ENCODE data around the gene MPEG1. TPM values are rescaled to one million over a fixed set of nuclear protein-coding genes. Genes with fewer than 3 reads are reported as not detected.

Gene MPEG1
- total RNA-seq, 1 donor = 84.1 TPM

DNA sequence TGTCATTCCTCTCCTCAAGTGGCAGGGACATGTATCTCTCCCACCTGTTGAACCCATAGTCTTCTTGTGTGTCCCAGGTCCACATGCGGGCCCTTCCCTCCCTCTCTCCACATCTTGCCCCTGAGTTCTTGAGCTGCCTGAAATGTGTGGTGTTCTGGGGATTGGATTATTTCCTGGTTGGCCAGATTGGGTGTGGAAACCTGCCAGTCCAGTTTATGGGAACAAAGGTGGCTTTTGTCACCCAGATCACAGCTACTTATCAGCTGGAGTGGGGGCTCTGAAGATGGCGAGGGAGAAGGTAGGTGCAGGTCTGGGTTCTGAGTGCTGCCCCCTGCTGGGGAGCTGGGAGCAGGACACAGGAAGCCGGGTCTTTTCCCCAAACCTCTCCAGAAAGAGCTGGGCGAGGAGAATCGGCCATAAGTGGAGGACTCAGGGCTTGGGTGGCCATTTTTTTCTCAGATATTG is 26.6 kb downstream of the MPEG1 start:
- Histone ChIP-seq H3K4me1 (ENCODE audit: insufficient read depth, low read length) (no peaks in the 10 kb centered on the region), H3K4me3 (ENCODE audit: low read length) (no peak overlapping the region), H3K27me3 (ENCODE audit: insufficient read depth, low read length) (no peaks in the 10 kb centered on the region), H3K9me3 (ENCODE audit: low read depth, low read length) (no peaks in the 10 kb centered on the region)

DNA sequence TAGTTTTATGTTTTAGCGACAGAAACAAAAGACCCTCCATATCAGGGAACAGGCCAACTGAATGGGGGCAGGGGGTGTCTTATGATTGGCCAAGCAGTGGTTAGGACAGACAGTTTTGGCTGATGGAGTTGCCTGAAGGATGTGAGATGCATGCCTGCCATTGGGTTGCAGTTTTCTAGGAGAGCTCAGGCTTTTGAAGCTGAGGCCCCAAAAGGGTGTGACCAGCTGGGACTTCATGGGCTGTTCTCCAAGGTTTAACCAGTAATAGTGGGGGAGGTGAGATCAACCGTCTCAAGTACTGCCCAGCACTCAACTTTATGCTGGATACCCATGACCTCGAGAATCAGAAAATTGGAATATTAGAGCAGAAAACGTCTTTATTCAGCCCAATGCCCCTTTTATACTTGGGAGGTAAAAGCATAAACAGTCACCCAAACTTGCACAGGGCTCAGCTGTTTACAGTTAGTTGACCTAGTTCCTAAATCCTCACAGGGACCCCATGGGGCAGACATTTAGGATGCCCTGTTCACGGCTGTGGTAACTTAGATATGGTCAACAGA is 27.3 kb downstream of the MPEG1 start:
- Histone ChIP-seq H3K9me3 (ENCODE audit: low read depth, low read length) (no peaks in the 10 kb centered on the region), H3K4me1 (ENCODE audit: insufficient read depth, low read length) (no peaks in the 10 kb centered on the region), H3K4me3 (ENCODE audit: low read length) (no peak overlapping the region), H3K27me3 (ENCODE audit: insufficient read depth, low read length) (no peaks in the 10 kb centered on the region)

DNA sequence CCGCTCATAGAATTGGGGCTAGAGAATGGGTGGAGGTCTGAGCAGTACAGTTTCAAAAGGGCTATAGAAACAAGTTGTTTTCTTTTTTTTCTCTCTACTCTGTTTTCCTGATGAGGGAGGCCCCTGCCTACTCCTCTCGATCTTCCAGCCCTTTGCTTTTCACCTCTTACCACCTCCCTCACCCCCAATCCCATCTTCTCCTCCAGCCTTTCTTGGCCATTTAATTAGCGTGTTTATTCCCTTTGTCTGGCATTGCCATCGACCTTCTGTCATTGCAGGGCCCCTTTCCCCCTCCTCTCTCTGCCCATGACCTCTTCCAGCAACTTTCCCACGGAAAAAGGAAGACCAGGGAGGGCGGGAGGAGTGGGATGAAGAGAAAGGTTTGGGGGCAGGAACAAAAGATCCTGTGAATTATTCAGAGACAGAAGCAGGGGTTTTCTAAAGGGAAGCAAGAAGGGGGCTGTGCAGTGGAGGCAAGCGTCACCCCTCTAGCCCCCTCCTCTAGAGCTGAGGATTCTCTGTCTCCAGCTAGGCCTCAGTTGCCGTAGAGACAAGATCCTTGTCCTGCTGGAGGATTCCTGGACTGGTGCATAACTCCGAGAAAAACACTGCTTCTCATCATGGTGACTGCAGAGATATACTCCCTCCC is 27.9 kb downstream of the MPEG1 start:
- Histone ChIP-seq H3K9me3 (ENCODE audit: low read depth, low read length) (no peaks in the 10 kb centered on the region), H3K27me3 (ENCODE audit: insufficient read depth, low read length) (no peaks in the 10 kb centered on the region), H3K4me3 (ENCODE audit: low read length) (no peak overlapping the region), H3K4me1 (ENCODE audit: insufficient read depth, low read length) (no peaks in the 10 kb centered on the region)

DNA sequence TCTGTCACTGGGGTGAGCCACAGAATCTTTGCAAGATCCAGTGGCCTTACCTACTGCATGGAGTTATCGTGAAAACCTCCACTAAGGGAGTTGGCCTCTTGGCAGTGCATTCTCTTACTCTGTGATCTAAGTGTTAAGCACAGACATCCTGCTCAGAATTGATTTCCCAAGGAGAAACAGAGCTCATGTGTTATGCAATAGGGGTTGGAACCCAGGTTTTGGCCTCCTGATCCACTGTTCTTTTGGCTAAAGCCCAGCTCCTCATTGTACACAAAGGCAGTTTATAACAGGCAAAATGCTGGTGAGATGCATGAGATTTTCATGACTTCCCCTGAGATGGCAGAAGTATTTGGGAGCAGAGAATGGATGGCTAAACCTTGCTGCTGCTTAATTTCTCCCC is 29.0 kb downstream of the MPEG1 start:
- no peak overlapping the region for H3K4me3 ChIP-seq (ENCODE audit: low read length)
- no peaks in the 10 kb centered on the region for H3K9me3 ChIP-seq (ENCODE audit: low read depth, low read length)
- H3K4me1 ChIP-seq (ENCODE audit: insufficient read depth, low read length) = no peaks in the 10 kb centered on the region
- no peaks in the 10 kb centered on the region for H3K27me3 ChIP-seq (ENCODE audit: insufficient read depth, low read length)

DNA sequence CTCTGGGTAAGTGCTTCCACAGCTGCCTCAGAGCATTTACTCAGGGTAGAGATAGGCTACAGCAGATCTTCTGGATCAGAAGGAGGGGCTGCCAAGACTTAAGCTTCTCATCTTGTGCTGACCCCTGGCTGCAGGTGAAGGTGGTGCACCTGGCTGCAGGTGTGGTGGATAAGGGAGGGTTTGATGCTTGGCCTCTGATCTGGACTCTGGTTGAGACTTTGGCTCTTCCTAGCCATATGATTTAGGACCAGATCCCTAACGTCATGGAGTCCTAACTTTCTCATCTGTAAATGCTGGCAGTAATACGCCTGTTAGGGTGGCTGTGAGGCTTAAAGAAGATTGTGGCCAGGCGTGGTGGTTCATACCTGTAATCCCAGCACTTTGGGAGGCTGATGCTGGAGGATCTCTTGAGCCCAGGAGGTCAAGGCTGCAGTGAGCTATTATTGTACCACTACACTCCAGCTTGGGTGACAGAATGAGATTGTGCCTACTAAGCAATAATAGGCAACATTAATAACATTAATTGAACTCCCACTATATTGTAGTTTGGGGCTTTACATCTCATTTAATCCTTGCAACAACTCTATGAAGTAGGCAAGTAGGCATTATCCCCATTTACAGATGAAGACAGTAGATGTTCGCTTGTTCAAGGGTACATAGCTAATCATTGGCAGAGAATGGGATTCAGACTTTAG is 30.1 kb downstream of the MPEG1 start:
- H3K9me3 ChIP-seq (ENCODE audit: low read depth, low read length) = no peaks in the 10 kb centered on the region
- no peaks in the 10 kb centered on the region for H3K27me3 ChIP-seq (ENCODE audit: insufficient read depth, low read length)

GRCh38 chr11:59181746-59182456 is 30.8 kb downstream of the MPEG1 start:
- no peak overlapping the region for H3K4me3 ChIP-seq (ENCODE audit: low read length)
- no peaks in the 10 kb centered on the region for H3K4me1 ChIP-seq (ENCODE audit: insufficient read depth, low read length)
- H3K9me3 ChIP-seq (ENCODE audit: low read depth, low read length) = no peaks in the 10 kb centered on the region
- H3K27me3 ChIP-seq (ENCODE audit: insufficient read depth, low read length) = no peaks in the 10 kb centered on the region

More for the DNA sequence above, 30.1 kb downstream of the MPEG1 start:
- H3K4me3 ChIP-seq (ENCODE audit: low read length) = no peak overlapping the region
- H3K4me1 ChIP-seq (ENCODE audit: insufficient read depth, low read length) = no peaks in the 10 kb centered on the region

DNA sequence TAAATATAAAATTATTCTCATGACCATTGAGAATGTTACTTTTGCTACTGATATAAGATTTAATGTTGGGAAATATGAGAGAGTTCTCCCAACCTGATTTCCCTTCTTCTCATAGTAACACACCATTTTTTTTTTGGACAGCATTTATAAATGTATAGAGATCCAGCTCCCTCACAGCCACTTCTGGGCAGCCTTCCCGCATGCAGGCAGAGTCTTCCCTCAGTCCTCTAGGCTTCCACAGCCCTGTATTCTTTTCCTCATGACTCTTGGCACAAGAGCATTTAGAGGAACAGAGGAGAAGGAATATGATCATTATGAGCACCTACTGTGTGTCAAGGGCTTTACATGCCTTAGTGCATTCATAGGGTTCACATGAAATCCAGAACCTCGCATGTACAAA is 31.8 kb downstream of the MPEG1 start:
- H3K9me3 ChIP-seq (ENCODE audit: low read depth, low read length) = no peaks in the 10 kb centered on the region
- no peaks in the 10 kb centered on the region for H3K27me3 ChIP-seq (ENCODE audit: insufficient read depth, low read length)
- H3K4me3 ChIP-seq (ENCODE audit: low read length) = no peak overlapping the region
- no peaks in the 10 kb centered on the region for H3K4me1 ChIP-seq (ENCODE audit: insufficient read depth, low read length)

DNA sequence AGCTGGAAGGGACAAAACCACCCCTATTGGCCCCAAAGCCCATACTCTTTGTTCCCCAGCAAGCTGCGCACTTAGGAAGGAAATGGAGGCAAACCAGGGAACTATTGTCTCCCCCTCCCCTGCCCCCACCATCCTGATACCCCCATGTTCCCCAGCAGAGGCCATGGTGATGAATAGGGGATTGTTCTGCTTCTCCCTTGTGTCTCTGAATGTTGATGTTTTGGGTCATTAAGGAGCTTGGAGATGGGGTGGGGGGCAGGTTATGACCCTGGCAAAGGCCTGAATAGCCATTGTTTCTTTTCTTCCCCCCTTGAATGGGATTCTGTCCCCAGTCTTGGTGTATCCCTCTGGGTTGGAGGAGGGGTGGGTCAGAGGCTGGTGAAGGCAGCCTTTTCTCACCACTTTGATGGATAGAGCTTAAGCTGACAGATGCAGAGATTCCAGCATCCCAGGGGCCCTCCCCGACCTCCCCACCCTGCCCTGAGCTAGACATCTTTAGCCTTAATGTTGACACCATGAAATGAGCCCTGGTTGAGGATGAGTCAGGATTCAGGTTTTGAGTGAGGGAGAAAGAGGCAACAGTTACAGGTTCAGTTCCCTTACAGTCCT is 32.5 kb downstream of the MPEG1 start:
- Histone ChIP-seq H3K9me3 (ENCODE audit: low read depth, low read length) (no peaks in the 10 kb centered on the region), H3K4me1 (ENCODE audit: insufficient read depth, low read length) (no peaks in the 10 kb centered on the region), H3K4me3 (ENCODE audit: low read length) (no peak overlapping the region), H3K27me3 (ENCODE audit: insufficient read depth, low read length) (no peaks in the 10 kb centered on the region)

DNA sequence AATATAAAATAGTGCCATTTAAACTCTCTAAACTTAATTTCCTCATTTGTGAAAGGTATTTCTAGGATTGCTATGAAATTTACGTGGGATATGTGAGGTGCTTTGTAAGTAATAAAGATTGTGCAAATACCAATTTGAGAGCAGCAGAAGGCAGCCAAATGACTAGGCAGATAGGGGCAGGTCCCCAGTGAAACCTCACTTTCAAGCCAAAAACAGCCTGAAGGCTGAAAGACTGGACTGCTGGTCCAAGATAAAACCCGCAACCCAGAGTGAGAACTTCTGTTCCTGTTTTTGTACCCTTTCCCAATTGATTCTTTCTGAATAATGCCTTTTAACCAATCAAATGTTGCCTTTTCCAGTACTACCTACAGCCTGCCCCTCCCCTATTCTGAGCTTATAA is 33.6 kb downstream of the MPEG1 start:
- Histone ChIP-seq H3K27me3 (ENCODE audit: insufficient read depth, low read length) (no peaks in the 10 kb centered on the region), H3K4me1 (ENCODE audit: insufficient read depth, low read length) (peaks cover 8% of the 10 kb centered on the region)

DNA sequence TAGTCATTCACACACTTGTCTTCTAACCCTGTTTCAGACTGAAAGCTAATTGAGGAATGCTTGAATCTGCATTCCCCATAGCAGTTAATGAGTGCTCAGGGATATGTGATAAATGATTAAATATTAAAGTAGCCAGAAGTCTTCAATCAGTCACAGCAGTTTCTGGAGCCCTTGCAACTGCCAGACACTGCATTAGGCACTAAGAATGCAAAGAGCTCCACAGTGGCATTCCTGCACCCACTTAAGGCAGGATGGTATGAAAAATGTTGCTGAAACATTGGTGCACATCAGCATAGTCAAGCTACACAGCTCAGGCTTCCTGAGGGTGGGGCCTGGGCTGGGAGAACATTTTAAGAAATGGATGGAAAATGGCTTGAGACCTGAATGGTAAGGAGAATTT is 34.3 kb downstream of the MPEG1 start:
- Histone ChIP-seq H3K9me3 (ENCODE audit: low read depth, low read length) (no peaks in the 10 kb centered on the region), H3K4me3 (ENCODE audit: low read length) (no peak overlapping the region), H3K4me1 (ENCODE audit: insufficient read depth, low read length) (peaks cover 15% of the 10 kb centered on the region), H3K27me3 (ENCODE audit: insufficient read depth, low read length) (no peaks in the 10 kb centered on the region)

More for the DNA sequence above, 33.6 kb downstream of the MPEG1 start:
- no peak overlapping the region for H3K4me3 ChIP-seq (ENCODE audit: low read length)
- no peaks in the 10 kb centered on the region for H3K9me3 ChIP-seq (ENCODE audit: low read depth, low read length)

GRCh38 chr11:59176330-59176729 is 36.4 kb downstream of the MPEG1 start:
- no peaks in the 10 kb centered on the region for H3K9me3 ChIP-seq (ENCODE audit: low read depth, low read length)
- peaks cover 25% of the 10 kb centered on the region for H3K4me1 ChIP-seq (ENCODE audit: insufficient read depth, low read length)
- no peak overlapping the region for H3K4me3 ChIP-seq (ENCODE audit: low read length)
- H3K27me3 ChIP-seq (ENCODE audit: insufficient read depth, low read length) = peaks cover 4% of the 10 kb centered on the region

DNA sequence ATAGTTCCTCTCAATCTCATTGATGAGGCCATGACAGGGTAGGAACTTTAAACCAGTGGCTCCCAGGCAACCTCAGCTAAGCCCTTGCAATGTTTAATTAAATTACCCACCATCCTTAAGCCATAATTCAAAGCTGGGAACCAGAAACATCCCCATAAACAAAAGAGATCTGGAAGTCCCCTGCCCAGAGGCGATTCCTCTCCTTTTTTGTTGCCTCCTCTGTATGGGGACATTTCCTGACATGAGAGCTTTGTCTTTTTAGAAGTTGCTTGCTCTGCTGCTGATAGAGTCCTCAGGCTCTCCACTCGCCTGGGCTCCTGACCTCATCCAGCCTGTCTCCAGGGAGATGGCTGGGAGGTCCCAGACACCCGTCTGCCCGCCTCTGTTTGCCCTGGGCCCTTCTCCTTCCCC is 37.6 kb downstream of the MPEG1 start:
- H3K9me3 ChIP-seq (ENCODE audit: low read depth, low read length) = no peaks in the 10 kb centered on the region
- no peak overlapping the region for H3K4me3 ChIP-seq (ENCODE audit: low read length)
- peaks cover 4% of the 10 kb centered on the region for H3K27me3 ChIP-seq (ENCODE audit: insufficient read depth, low read length)
- H3K4me1 ChIP-seq (ENCODE audit: insufficient read depth, low read length) = peaks cover 25% of the 10 kb centered on the region

- Histone ChIP-seq H3K4me3 (ENCODE audit: low read length) (no peak overlapping the region), H3K4me1 (ENCODE audit: insufficient read depth, low read length) (peaks cover 25% of the 10 kb centered on the region), H3K27me3 (ENCODE audit: insufficient read depth, low read length) (peaks cover 4% of the 10 kb centered on the region), H3K9me3 (ENCODE audit: low read depth, low read length) (no peaks in the 10 kb centered on the region)
These were observed 38.1 kb downstream of the MPEG1 start for GRCh38 chr11:59174664-59175033.

DNA sequence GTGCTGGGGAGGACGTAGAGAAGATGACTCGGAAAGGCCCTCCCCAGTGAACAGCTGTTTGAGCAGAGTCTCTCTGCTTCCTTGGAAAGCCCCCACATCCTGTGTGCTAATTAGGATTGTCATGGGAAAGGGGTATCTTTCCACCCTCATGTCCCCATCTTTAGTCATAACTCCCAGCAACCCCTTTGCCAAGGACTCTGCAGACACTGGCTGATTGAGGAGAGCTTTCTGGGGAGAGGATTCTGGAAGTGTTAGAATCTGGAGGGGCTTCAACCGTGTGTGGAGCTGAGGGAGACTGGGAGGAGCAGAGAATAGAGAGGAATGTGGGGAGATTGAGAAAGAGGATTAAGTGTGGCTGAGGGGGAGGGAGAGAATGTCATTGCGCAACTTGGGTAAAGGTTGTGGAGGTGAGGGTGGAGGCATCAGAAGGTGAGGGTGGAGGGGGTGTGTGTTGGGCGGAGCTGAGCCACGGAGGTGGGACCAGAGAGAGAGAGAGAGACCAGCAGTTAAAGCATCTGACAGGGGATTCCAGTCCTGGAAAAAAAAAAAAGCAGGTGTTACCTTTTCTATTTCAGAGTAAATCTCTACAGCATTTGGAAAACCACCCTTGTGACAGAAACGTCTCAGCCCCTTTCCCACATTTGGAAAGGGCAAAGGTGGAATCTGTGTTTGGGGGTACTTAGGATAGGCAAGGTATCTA is 38.6 kb downstream of the MPEG1 start:
- peaks cover 4% of the 10 kb centered on the region for H3K27me3 ChIP-seq (ENCODE audit: insufficient read depth, low read length)
- peaks cover 25% of the 10 kb centered on the region for H3K4me1 ChIP-seq (ENCODE audit: insufficient read depth, low read length)
- H3K9me3 ChIP-seq (ENCODE audit: low read depth, low read length) = no peaks in the 10 kb centered on the region
- no peak overlapping the region for H3K4me3 ChIP-seq (ENCODE audit: low read length)

All from mononuclear cell (primary cell).